ENCODE measurements around the gene CLDND2.
A peak's percentile ranks its signal among the peaks of the same experiment; 100 is the strongest.

Gene CLDND2

GRCh38 chr19:51338563-51339312 is 30.1 kb downstream of the CLDND2 start:
- H3K4me3 ChIP-seq (ENCODE audit: low read depth, low read length) = peak overlapping the region; percentile 67
- peak; percentile 19 for DNase-seq (ENCODE audit: low read depth)

- no peak overlapping the region for H3K4me3 ChIP-seq (ENCODE audit: low read depth, low read length)
- no peak for DNase-seq (ENCODE audit: low read depth)
Observed at GRCh38 chr19:51337861-51338562, 30.8 kb downstream of the CLDND2 start.

GRCh38 chr19:51337141-51337860 is 31.5 kb downstream of the CLDND2 start:
- DNase-seq (ENCODE audit: low read depth) = no peak
- no peak overlapping the region for H3K4me3 ChIP-seq (ENCODE audit: low read depth, low read length)

- H3K4me3 ChIP-seq (ENCODE audit: low read depth, low read length) = no peak overlapping the region
- DNase-seq (ENCODE audit: low read depth) = no peak
Observed at GRCh38 chr19:51333836-51334460, 34.9 kb downstream of the CLDND2 start.

- H3K4me3 ChIP-seq (ENCODE audit: low read depth, low read length) = no peak overlapping the region
- DNase-seq (ENCODE audit: low read depth) = no peak
Observed at GRCh38 chr19:51331716-51332115, 37.1 kb downstream of the CLDND2 start.

- H3K4me3 ChIP-seq (ENCODE audit: low read depth, low read length) = no peak overlapping the region
- no peak for DNase-seq (ENCODE audit: low read depth)
Observed at GRCh38 chr19:51331193-51331592, 37.6 kb downstream of the CLDND2 start.

GRCh38 chr19:51330366-51330765 is 38.4 kb downstream of the CLDND2 start:
- H3K4me3 ChIP-seq (ENCODE audit: low read depth, low read length) = no peak overlapping the region
- no peak for DNase-seq (ENCODE audit: low read depth)

- no peak for DNase-seq (ENCODE audit: low read depth)
- no peak overlapping the region for H3K4me3 ChIP-seq (ENCODE audit: low read depth, low read length)
Observed at GRCh38 chr19:51329411-51329810, 39.4 kb downstream of the CLDND2 start.

- peak overlapping the region; percentile 32 for H3K4me3 ChIP-seq (ENCODE audit: low read depth, low read length)
- no peak for DNase-seq (ENCODE audit: low read depth)
Observed at GRCh38 chr19:51327066-51328001, 41.5 kb downstream of the CLDND2 start.

- peak overlapping the region; percentile 3 for H3K4me3 ChIP-seq (ENCODE audit: low read depth, low read length)
- no peak for DNase-seq (ENCODE audit: low read depth)
Observed at GRCh38 chr19:51326216-51327065, 42.4 kb downstream of the CLDND2 start.

GRCh38 chr19:51325161-51325976 is 43.4 kb downstream of the CLDND2 start:
- DNase-seq (ENCODE audit: low read depth) = no peak
- H3K4me3 ChIP-seq (ENCODE audit: low read depth, low read length) = no peak overlapping the region

- no peak overlapping the region for H3K4me3 ChIP-seq (ENCODE audit: low read depth, low read length)
- no peak for DNase-seq (ENCODE audit: low read depth)
Observed at GRCh38 chr19:51324167-51324481, 44.7 kb downstream of the CLDND2 start.

GRCh38 chr19:51323481-51324166 is 45.2 kb downstream of the CLDND2 start:
- no peak for DNase-seq (ENCODE audit: low read depth)
- no peak overlapping the region for H3K4me3 ChIP-seq (ENCODE audit: low read depth, low read length)

- no peak for DNase-seq (ENCODE audit: low read depth)
- H3K4me3 ChIP-seq (ENCODE audit: low read depth, low read length) = no peak overlapping the region
Observed at GRCh38 chr19:51321799-51322198, 47.0 kb downstream of the CLDND2 start.

- no peak overlapping the region for H3K4me3 ChIP-seq (ENCODE audit: low read depth, low read length)
Observed at GRCh38 chr19:51320280-51320657, 48.5 kb downstream of the CLDND2 start.

GRCh38 chr19:51319649-51320279 is 49.0 kb downstream of the CLDND2 start:
- no peak overlapping the region for H3K4me3 ChIP-seq (ENCODE audit: low read depth, low read length)
- DNase-seq (ENCODE audit: low read depth) = no peak

More at GRCh38 chr19:51320280-51320657, 48.5 kb downstream of the CLDND2 start:
- DNase-seq (ENCODE audit: low read depth) = no peak

All from skeletal muscle cell (primary cell).